Measurements from ENCODE around the gene PTGDR.

GRCh38 chr14:52305014-52305413, 37.5 kb downstream of the PTGDR start:
- TF ChIP-seq, protein P1, sequence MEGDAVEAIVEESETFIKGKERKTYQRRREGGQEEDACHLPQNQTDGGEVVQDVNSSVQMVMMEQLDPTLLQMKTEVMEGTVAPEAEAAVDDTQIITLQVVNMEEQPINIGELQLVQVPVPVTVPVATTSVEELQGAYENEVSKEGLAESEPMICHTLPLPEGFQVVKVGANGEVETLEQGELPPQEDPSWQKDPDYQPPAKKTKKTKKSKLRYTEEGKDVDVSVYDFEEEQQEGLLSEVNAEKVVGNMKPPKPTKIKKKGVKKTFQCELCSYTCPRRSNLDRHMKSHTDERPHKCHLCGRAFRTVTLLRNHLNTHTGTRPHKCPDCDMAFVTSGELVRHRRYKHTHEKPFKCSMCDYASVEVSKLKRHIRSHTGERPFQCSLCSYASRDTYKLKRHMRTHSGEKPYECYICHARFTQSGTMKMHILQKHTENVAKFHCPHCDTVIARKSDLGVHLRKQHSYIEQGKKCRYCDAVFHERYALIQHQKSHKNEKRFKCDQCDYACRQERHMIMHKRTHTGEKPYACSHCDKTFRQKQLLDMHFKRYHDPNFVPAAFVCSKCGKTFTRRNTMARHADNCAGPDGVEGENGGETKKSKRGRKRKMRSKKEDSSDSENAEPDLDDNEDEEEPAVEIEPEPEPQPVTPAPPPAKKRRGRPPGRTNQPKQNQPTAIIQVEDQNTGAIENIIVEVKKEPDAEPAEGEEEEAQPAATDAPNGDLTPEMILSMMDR (IDR thresholded peaks at IDR 0.05; ENCODE audit: insufficient read depth, low read depth, low read length), result no peak
- no peak for TF ChIP-seq EZH2 (IDR thresholded peaks at IDR 0.05; ENCODE audit: insufficient read depth, low read length)
